GM21447 (cell line): Measurements from ENCODE around the gene REV1.
A peak's percentile ranks its signal among the peaks of the same experiment; 100 is the strongest.
"Not testable (repeated sequence)": the region's sequence is repeated elsewhere in the genome, so short reads cannot be mapped to it uniquely, and the experiment has no call there.

Experiments
- ATAC-seq: cut with Tn5 transposase; IDR thresholded peaks from one replicate; pipeline ENCODE4 v1.9.1; 2021; ENCODE audit not compliant: unreplicated experiment

REV1 gene

GRCh38 chr2:99489761-99490622 lies at the start of gene REV1:
Gene REV1, minus strand, starts transcription at chr2:99490017. Its CDS starts 25,042 bp downstream, at chr2:99464975.
- peak; percentile 73 for ATAC-seq

GRCh38 chr2:99537910-99538485 lies 48.2 kb upstream of the REV1 start:
- no peak for ATAC-seq

- ATAC-seq = no peak
These were observed 34.2 kb upstream of the REV1 start for GRCh38 chr2:99524056-99524455.

GRCh38 chr2:99522157-99522556 lies 32.3 kb upstream of the REV1 start:
- ATAC-seq = no peak

- ATAC-seq = no peak
These were observed 31.0 kb upstream of the REV1 start for GRCh38 chr2:99520813-99521212.

- ATAC-seq = no peak
These were observed 30.4 kb upstream of the REV1 start for GRCh38 chr2:99520195-99520594.

- ATAC-seq = no peak
These were observed 24.5 kb upstream of the REV1 start for GRCh38 chr2:99514357-99514756.

- ATAC-seq = no peak
These were observed 22.4 kb upstream of the REV1 start for GRCh38 chr2:99512181-99512591.

DNA sequence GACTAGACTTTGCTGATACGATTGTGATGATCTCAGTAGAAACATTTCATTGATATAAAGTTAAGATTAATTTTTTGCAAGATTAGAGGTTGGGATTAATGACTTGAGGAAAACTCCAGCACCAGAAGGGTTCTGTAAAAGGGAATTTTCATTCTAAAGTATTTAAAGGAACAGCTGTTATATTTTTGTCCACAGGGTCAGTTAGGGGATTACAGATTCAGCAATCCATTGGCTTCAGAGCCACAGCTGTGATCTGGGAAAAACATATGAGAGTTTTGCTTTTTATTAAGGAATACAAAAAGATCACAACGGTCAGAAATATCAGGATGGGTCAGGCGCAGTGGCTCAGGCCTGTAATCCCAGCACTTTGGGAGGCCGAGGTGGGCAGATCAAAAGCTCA lies 19.6 kb upstream of the REV1 start:
- no peak for ATAC-seq

DNA sequence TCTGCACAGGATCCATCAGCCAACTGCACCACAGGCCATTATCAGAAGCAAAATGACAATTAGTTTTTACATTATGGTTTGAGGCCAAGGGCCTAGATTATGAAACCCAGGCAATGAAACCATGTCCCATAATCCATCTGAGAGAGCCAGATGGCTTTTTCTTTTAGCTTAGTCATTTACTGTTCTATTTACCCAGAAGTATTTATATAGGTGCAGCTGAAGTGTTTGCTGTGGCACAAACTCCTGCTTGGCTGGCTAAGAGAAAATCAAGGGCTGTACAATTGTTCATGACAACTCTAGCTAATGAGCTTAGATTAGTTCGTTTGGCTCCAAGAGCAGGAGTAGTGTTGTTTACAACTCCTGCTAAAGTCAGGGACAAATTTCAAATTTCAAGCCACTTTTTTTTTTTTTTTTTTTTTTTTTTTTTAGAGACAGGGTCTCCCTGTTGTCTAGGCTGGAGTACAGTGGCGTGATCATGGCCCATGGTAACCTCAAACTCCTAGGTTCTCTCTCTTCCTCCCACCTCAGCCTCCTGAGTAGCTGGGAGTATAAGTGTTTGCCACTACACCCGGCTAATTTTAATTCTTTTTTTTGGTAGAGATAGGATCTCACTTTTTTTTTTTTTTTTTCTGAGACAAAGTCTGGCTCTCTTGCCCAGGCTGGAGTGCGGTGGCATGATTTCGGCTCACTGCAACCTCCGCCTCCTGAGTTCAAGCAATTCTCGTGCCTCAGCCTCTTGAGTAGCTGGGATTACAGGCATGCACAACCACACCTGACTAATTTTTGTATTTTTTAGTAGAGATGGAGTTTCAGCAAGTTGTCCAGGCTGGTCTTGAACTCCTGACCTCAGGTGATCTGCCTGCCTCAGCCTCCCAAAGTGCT lies 18.4 kb upstream of the REV1 start:
- no peak for ATAC-seq

DNA sequence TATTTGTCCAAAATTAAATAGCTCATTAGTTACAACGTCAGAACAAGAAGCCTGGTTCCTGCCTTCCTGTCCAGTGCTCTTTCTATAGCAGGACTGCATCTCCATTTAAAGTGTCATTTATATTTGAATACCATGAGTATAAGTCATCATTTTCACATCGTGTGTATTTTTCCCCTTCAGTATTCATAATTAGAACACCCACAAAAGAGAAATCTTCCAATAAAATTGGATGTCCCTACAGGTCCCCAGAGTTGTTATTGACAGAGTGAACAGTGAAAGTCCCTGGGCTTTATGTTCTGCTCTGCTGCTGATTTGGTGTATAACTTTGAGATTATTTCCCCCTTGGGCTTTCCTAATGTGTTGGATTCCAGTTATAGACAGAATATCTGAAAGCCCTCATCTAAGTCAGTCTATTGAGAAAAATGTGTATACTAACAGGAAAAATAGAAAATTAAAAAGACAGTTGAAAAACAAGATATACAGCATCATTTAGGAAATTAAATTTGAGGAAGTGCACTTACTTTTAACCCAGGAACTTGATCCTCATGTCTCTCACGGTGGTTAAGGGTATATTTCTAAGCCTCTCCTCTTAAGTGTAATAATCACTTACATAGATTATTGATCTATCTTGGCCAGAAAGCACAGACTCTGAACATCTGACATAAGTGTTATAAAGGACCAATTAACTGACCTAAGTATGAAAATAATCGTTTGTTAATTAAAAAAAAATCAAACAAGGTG lies 15.2 kb upstream of the REV1 start:
- ATAC-seq = no peak

DNA sequence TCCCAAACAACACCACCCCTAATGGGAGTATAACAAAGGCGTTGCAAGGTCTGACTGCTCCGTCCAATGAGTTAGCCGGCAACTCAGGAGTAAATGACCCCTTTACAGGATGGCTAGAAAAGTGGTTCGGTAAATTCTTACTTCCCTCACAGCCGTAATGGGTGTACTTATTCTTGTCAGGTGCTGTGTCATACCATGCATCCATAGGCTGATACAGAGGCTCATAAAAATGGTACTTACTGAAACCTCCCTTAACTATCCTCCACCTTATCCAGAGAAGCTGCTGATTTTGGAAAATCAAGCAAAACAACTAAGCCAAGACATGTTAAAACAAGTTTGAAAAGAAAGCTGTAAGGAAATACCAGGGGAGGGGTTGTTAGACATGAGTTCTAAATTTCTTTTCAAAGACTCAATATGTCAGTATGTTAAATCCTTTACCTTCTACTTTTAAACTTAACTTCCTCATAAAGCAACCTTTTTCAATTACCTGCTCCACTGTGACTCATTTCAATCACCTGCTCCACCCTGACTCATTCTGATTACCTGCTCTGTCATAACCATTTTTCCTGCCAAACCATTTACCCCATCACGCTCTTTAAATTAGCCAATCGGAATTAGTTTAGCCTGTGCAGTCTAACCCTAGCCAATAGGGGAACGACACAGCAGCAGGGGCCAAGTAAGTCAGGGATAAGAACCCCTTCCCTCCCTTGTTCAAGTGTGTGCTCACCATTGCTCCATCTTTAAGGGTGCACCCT lies 14.0 kb upstream of the REV1 start:
- not testable (repeated sequence) for ATAC-seq

GRCh38 chr2:99496021-99496420 lies 6.2 kb upstream of the REV1 start:
- no peak for ATAC-seq

DNA sequence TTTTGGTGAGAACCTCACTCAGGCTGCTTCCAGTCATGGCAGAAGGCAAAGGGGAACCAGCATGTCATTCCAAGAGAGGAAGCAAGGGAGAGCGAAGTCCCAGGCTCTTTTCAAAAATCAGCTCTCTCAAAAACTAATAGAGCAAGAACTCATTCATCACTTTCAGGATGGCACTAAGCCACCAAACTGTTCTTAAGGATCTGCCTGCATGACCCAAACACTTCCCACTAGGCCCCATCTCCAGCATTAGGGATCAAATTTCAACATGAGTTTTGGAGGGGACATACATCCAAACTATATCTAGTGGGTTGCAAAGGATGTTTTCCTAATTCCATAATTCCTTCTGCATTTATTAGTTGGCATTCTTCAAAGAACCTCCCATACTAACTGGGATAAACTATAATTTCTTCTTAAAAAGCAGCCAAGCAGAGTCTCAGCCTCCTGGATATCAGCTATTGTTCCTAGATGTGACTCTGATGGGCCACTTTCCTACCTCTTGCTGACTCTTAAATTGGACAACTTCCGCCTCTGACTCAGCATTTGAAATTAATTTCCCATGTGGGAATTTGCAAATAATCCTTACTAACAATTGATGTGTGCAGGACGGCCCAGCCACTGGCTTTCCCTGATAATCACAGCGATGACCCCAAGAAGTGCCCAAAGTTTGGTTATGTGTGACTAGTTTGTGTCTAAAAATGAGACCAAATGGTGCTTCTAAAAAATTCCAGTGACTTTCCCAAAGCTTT lies 5.5 kb upstream of the REV1 start:
- no peak for ATAC-seq

DNA sequence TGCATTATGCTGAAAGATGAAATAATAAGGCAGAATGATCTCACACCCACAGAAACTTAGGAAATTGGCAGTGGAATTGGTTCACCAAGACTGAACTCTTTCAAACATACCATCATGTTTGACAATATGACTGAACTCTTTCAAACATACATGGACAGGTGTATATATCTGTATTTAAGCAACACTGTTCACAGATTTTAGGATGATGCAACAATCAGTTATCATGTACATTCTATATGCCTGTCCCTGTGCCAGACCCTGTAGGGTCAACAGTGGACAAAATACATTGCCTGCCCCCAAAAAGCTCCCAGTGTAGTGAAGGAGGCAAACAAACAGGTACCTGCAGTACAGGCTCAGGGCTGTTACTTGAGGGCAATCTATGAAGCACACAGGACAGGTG lies 2.9 kb upstream of the REV1 start:
- no peak for ATAC-seq

- no peak for ATAC-seq
These were observed 1.0 kb upstream of the REV1 start for GRCh38 chr2:99490623-99491461.

DNA sequence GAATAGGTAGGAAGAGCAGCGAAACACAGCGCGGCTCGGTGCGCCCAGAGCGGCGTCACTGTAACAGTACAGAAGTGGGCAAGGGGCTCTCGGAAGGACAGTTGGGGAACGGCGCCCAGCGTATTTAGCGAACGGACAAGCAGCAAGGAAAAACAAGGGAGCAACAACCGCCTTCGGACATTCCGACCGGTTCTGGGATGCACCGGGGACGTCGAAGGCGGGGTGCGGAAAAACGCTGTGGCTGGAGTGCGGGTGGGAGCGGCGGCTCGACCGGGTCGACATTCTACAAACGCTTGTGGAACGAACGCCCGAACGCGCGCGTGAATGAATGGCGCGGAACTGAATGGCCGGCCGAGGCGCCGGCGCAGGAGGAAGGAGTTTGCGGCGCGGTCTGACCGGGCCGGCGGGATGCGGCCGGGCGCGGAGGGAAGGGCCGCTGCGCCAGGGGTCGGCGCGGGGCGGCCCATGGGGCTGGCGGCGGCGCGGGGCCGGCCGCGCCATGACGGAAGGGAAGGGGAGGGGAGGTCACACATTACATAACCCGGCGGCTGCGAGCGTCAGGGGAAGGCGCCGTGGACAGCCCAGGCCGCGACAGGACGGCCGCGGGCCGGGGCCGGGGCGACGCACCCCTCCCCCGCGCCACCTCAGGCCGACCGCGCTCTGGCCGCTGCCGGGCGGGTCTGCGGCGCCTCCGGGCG lies 605 bp downstream of the REV1 start:
- ATAC-seq = peak; percentile 30

DNA sequence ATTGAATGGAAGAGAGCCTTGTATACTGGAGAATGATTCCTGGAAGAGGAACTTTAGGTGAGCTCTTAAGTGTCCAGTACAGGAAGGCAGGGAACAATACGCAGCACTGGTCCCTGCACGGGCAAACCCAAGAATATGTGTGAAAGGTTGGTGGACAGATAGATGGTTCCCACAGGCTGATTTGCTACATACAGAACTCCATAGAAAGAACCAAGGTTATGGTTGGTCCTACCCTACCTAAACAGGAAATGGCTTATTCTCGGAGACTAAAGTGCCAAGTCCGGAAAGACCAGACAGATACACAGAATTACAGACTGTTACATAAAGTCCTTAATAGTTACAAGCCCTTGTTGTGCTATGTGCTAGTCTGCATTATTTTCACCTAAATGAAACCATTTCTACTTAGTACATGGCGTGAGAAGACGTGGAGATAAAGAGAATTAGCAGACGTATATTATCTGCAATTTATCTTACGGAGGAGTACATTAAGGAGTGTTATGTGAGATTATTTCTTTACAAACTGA lies 1.2 kb downstream of the REV1 start:
- ATAC-seq = no peak
